GM12875 (cell line): ENCODE measurements around the gene ZAR1L.

Experiments
- H3K4me3 ChIP-seq: one replicate; pipeline ENCODE4 v1.5.1; 2011; ENCODE audit warnings: low read depth, low read length, control low read depth
- CTCF ChIP-seq: IDR thresholded peaks from 2 replicates; pipeline ENCODE4 v1.5.1; 2011; ENCODE audit warnings: low read depth, mild to moderate bottlenecking, control low read depth, inconsistent platforms, low read length, moderate library complexity, borderline replicate concordance; ENCODE audit not compliant: insufficient read depth

The ZAR1L gene

GRCh38 chr13:32282096-32282711 is 33.0 kb downstream of the ZAR1L start:
- H3K4me3 ChIP-seq, result no peak overlapping the region
- TF ChIP-seq CTCF, result no peak

- no peak for TF ChIP-seq CTCF
Measured at GRCh38 chr13:32281096-32281495, 34.1 kb downstream of the ZAR1L start.

GRCh38 chr13:32278426-32278825 is 36.7 kb downstream of the ZAR1L start:
- no peak for TF ChIP-seq CTCF
- no peak overlapping the region for H3K4me3 ChIP-seq

More at GRCh38 chr13:32281096-32281495, 34.1 kb downstream of the ZAR1L start:
- no peak overlapping the region for H3K4me3 ChIP-seq

GRCh38 chr13:32277839-32278238 is 37.3 kb downstream of the ZAR1L start:
- no peak for TF ChIP-seq CTCF
- no peak overlapping the region for H3K4me3 ChIP-seq

- no peak overlapping the region for H3K4me3 ChIP-seq
- no peak for TF ChIP-seq CTCF
Measured at GRCh38 chr13:32272021-32272683, 43.0 kb downstream of the ZAR1L start.

GRCh38 chr13:32267836-32268439 is 47.2 kb downstream of the ZAR1L start:
- TF ChIP-seq CTCF, result peak; percentile 92
- no peak overlapping the region for H3K4me3 ChIP-seq

- no peak for TF ChIP-seq CTCF
Measured at GRCh38 chr13:32266130-32266529, 49.0 kb downstream of the ZAR1L start.

More at GRCh38 chr13:32266130-32266529, 49.0 kb downstream of the ZAR1L start:
- no peak overlapping the region for H3K4me3 ChIP-seq
